ENCODE measurements around the gene ITCH. TPM values are rescaled to one million over a fixed set of nuclear protein-coding genes. Genes with fewer than 3 reads are reported as not detected.
"Not testable (repeated sequence)": the region's sequence is repeated elsewhere in the genome, so short reads cannot be mapped to it uniquely, and the experiment has no call there.

The ITCH gene
- total RNA-seq, 1 donor from 2014 or later: 62.2 TPM

- no peak for DNase-seq (ENCODE audit: low read depth, low spot score)
Observed at GRCh38 chr20:34343458-34344211, 19.4 kb upstream of the ITCH start.

DNA sequence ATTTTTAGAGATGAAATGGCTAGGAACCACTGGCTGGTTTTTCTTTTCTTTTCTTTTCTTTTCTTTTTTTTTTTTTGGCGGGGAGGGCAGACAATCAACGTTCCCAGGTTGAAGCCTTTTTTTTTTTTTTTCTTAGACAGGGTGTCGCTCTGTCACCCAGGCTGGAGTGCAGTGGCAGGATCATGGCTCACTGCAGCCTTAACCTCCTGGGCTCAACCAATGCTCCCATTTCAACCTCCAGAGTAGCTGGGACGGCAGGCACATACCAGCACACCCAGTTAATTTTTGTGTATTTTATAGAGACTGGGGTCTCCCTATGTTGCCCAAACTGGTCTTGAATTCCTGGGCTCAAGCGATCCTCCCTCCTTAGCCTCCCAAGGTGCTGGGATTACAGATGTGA is 18.8 kb upstream of the ITCH start:
- DNase-seq (ENCODE audit: low read depth, low spot score): no peak

DNA sequence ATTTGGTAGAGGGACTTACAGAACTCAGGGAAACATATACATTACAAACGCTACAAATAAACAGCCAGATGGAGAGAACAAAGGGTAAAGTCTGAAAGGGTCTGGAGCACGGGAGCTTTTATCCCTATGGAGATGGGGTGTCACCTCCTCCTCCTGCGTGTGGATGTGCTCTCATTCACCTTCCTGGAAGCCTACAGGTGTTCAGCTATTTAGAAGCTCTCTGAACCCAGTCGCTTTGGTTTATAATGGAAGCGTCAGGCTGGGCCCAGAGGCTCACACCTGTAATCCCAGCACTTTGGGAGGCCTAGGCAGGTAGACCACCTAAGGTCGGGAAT is 17.7 kb upstream of the ITCH start:
- no peak for DNase-seq (ENCODE audit: low read depth, low spot score)

DNA sequence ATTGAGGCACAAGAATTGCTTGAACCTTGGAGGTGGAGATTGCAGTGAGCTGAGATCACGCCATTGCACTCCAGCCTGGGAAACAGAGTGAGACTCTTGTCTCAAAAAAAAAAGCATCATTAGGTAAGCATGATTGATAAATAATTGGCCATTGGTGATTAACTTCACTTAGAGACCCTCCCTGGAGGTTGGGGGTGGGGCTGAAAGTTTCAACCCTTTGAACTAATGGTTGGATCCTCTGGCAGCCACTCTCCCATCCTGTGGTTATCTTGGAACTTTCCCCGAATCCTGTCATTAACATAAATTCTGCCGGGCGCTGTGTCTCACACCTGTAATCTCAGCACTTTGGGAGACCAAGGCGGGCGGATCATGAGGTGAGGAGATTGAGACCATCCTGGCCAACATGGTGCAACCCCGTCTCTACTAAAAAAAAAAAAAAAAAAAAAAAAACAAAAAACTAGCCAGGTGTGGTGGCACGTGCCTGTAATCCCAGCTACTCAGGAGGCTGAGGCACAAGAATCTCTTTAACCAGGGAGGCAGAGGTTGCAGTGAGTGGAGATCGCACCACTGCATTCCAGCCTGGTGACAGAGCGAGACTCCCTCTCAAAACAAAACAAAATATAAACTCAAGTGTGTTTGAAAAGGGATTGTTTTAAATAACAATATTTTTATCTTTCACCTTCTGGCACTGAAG is 17.1 kb upstream of the ITCH start:
- DNase-seq (ENCODE audit: low read depth, low spot score): not testable (repeated sequence)

- DNase-seq (ENCODE audit: low read depth, low spot score): not testable (repeated sequence)
Observed at GRCh38 chr20:34346533-34346865, 16.6 kb upstream of the ITCH start.

GRCh38 chr20:34347571-34347970 is 15.5 kb upstream of the ITCH start:
- no peak for DNase-seq (ENCODE audit: low read depth, low spot score)

DNA sequence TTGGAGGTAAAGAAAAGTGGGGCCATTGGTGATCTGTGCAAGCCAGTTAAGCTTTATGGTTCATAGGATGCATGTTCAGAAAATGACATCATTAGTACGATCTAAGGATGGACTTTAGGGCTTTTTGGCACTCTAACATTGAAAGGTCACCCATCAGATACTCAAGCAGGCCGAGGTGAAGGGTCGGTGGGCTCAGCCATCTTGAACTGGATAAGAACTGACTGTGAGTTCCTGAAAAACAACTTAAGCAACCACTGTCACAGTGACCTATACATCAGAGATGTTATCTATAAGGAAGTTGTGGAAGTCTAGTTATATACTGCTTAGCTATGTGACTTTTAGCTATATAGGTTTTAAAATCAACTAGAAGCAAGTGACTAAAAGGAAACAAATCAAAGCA is 13.0 kb upstream of the ITCH start:
- no peak for DNase-seq (ENCODE audit: low read depth, low spot score)

DNA sequence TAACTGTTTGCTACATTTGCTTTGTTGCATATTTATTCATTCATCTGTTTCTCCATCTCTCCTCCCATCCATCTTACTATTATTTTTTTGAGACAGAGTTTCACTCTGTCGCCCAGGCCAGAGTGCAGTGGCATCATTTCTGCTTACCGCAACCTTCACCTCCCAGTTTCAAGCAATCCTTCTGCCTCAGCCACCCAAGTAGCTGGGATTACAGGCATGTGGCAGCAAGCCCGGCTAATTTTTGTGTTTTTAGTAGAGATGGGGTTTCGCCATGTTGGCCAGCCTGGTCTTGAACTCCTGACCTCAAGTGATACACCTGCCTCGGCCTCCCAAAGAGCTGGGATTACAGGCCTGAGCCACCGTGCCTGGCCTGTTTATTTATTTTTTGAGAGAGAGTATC is 9.6 kb upstream of the ITCH start:
- not testable (repeated sequence) for DNase-seq (ENCODE audit: low read depth, low spot score)

DNA sequence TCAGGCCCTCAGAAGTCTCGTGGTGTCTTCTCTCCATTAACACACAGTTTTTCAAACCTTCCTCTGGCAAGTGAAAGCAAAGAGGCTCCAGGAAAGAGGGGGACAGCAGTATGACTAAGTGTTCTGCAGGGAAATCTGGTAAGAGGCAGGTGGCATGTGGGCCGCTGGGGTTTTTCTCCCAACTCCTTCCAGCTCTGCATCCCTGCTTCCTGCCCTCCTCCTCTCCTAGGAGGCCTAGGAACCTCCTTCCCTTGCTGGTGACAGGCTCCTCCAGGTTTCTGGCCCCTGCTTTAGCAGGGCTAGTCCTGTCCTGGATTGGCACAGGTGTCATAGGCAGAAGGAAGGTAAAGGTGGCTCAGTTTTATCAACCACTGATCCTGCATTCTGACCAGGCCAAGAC is 7.6 kb upstream of the ITCH start:
- no peak for DNase-seq (ENCODE audit: low read depth, low spot score)

DNA sequence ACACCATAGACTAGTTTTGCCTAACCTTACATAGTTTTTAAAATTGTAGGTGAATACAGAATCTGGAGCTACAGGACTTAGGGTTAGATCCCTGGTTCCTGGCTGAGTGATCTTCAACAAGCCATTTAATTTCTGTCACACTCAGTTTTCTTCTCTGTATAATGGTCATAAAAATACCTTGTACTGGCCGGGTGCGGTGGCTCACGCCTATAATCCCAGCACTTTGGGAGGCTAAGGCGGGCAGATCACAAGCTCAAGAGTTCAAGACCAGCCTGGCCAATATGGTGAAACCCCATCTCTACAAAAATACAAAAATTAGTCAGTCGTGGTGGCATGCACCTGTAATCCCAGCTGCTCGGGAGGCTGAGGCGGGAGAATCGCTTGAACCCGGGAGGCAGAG is 3.3 kb upstream of the ITCH start:
- DNase-seq (ENCODE audit: low read depth, low spot score): not testable (repeated sequence)

DNA sequence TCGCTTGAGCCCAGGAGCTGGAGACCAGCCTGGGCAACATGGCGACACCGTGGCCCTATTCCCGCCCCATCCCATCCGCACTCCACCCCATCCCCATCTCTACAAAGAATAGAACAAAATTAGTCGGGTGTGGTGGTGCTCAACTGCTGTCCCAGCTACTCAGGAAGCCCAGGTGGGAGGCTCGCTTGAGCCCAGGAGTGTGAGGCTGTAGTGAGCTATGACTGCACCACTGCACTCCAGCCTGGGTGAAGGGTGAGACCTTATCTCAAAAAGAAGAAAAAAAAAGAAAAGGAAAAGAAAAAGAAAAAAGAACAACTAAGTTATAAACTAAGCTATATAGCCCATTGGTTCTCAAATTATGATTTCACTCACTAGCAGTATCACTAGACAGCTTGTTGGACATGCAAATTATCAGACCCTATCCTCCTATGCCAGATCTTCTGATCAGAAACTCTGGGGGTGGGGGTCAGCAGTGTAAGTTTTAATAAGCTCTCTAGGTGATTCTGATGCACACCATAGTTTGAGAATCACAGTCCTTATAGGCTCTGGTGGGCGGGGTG is 491 bp upstream of the ITCH start:
- DNase-seq (ENCODE audit: low read depth, low spot score): no peak

GRCh38 chr20:34363465-34364222 is 571 bp downstream of the ITCH start:
- DNase-seq (ENCODE audit: low read depth, low spot score): peak; percentile 13

- DNase-seq (ENCODE audit: low read depth, low spot score): no peak
Observed at GRCh38 chr20:34364223-34364506, 1.1 kb downstream of the ITCH start.

DNA sequence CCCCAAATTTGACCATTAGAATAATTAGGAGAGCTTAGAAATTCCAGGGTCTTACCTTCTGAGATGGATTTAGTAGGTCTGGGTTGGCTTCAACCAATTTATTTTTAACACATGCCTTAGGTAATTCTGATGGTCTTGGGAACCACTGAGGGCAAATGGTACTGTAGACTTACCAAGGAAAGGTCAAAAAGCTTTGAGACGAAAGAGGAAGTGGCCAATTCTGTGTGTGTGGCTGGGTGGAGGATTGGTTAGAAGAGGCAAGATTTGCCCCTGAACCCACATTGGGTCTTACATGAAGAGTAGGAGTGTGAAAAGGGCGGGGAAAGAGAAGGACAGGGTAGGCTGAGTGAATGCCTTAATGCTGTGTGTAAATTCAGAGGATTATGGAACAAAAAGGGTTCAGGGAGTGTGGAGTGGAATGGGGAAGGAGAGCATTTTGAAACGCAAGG is 2.7 kb downstream of the ITCH start:
- no peak for DNase-seq (ENCODE audit: low read depth, low spot score)

DNA sequence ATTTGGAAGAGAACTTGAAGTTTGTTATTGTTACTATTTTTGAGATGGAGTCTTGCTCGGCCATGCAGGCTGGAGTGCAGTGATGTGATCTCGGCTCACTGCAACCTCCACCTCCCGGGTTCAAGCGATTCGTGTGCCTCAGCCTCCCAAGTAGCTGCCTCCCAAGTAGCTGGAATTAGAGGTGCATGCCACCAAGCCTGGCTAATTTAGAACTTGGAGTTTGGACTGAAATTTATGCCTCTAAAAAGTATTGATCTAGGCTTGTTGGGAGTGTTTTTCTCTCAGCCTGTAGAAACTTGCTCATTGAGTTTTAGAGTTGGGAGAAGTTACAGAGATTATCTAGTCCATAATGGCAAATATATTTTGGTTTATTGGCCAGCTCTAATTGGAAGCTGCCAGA is 4.1 kb downstream of the ITCH start:
- no peak for DNase-seq (ENCODE audit: low read depth, low spot score)

DNA sequence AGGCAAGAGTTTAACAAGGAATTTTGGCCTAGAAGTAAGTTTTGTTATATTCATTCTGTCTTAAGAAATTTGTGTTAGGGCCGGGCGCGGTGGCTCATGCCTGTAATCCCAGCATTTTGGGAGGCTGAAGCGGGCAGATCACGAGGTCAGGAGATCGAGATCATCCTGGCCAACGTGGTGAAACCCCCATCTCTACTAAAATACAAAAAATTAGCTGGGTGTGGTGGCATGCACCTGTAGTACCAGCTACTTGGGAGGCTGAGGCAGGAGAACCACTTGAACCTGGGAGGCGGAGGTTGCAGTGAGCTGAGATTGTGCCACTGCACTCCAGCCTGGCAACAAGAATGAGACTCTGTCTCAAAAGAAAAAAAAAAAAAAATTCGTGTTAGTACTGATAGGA is 4.8 kb downstream of the ITCH start:
- not testable (repeated sequence) for DNase-seq (ENCODE audit: low read depth, low spot score)

- DNase-seq (ENCODE audit: low read depth, low spot score): no peak
Observed at GRCh38 chr20:34368547-34368946, 5.5 kb downstream of the ITCH start.

- no peak for DNase-seq (ENCODE audit: low read depth, low spot score)
Observed at GRCh38 chr20:34369265-34369664, 6.2 kb downstream of the ITCH start.

GRCh38 chr20:34370062-34370461 is 7.0 kb downstream of the ITCH start:
- DNase-seq (ENCODE audit: low read depth, low spot score): no peak

- DNase-seq (ENCODE audit: low read depth, low spot score): no peak
Observed at GRCh38 chr20:34373445-34373844, 10.4 kb downstream of the ITCH start.

GRCh38 chr20:34374209-34374760 is 11.2 kb downstream of the ITCH start:
- DNase-seq (ENCODE audit: low read depth, low spot score): no peak

DNA sequence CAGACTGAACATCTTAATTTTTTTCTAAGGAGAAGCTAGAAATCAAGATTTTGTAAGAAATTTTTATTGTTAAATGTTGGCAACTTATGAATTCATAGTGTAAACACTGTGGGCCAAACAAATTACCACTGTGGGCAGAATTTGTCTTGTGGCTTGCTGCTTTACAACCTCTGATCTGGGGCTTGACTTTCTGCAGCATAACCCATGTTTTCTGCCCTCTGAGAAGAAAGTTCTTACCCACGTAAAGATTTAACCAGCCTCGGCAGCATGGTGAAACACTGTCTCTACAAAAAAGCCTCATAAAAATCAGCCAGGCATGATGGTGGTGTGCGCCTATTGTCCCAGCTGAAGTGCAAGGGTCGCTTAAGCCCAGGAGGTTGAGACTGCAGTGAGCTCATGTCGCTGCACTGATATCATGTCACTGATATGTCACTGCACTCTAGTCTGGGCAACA is 12.9 kb downstream of the ITCH start:
- no peak for DNase-seq (ENCODE audit: low read depth, low spot score)

All from pulmonary artery endothelial cell (primary cell).